Muscle of back (tissue), 13 donors: ENCODE results near the gene RBMS1. TPM values are rescaled to one million over a fixed set of nuclear protein-coding genes. Genes with fewer than 3 reads are reported as not detected.

Source experiments
- DNase-seq, 3 donors: peaks; one replicate each; pipeline versions ENCODE4 v3.0.0 to v3.0.0-alpha.2; 2013
- long read RNA-seq, 9 donors: transcript quantifications; one replicate each; lab custom pipeline, GENCODE V29; 2026
- polyA plus RNA-seq, 10 donors: library from polyadenylated mRNA; unstranded; fragments of 120-200 nt; gene quantifications; one replicate each; pipeline ENCODE4 v1.2.1, GENCODE V29; 2013; ENCODE audit not compliant: insufficient read length in 10 of 10

The RBMS1 gene
- 10 to 100 TPM; 51.2 to 87.9 (median 69.7) TPM for polyA plus RNA-seq
- long read RNA-seq, donor 1, partial matches to known transcripts = 0 of 3 reads
- long read RNA-seq, donor 1, other reads (novel, unspliced or antisense) = 0 of 3 reads
- long read RNA-seq, donor 2, full-length matches to known transcripts = 2 of 2 reads
- long read RNA-seq, donor 2, partial matches to known transcripts = 0 of 2 reads
- long read RNA-seq, donor 2, other reads (novel, unspliced or antisense) = 0 of 2 reads
- long read RNA-seq, donor 3 = 0 reads
- long read RNA-seq, donor 4, full-length matches to known transcripts = 3 of 3 reads
- long read RNA-seq, donor 4, partial matches to known transcripts = 0 of 3 reads
- long read RNA-seq, donor 4, other reads (novel, unspliced or antisense) = 0 of 3 reads
- long read RNA-seq, donor 5, full-length matches to known transcripts = 5 of 16 reads
- long read RNA-seq, donor 5, partial matches to known transcripts = 11 of 16 reads
- long read RNA-seq, donor 5, other reads (novel, unspliced or antisense) = 0 of 16 reads
- long read RNA-seq, donor 6, partial matches to known transcripts = 7 of 9 reads
- long read RNA-seq, donor 6, other reads (novel, unspliced or antisense) = 0 of 9 reads
- long read RNA-seq, donor 7, full-length matches to known transcripts = 5 of 5 reads
- long read RNA-seq, donor 7, partial matches to known transcripts = 0 of 5 reads
- long read RNA-seq, donor 7, other reads (novel, unspliced or antisense) = 0 of 5 reads
- long read RNA-seq, donor 8, partial matches to known transcripts = 0 of 1 reads
- long read RNA-seq, donor 8, other reads (novel, unspliced or antisense) = 0 of 1 reads
- long read RNA-seq, donor 9 = 0 reads

GRCh38 chr2:160493227-160494028 is at the start of gene RBMS1:
Gene RBMS1, minus strand, starts transcription at chr2:160493807. Its CDS starts 444 bp downstream, at chr2:160493363.
- peak; percentile 57 to 88 (median 69) for DNase-seq

- no peak for DNase-seq
These were observed 48.1 kb upstream of the RBMS1 start for GRCh38 chr2:160541745-160542144.

GRCh38 chr2:160538559-160539355 is 45.1 kb upstream of the RBMS1 start:
- no peak for DNase-seq

GRCh38 chr2:160538115-160538514 is 44.5 kb upstream of the RBMS1 start:
- DNase-seq = no peak

- no peak for DNase-seq
These were observed 41.4 kb upstream of the RBMS1 start for GRCh38 chr2:160534996-160535395.

- DNase-seq = no peak
These were observed 40.6 kb upstream of the RBMS1 start for GRCh38 chr2:160534249-160534648.

GRCh38 chr2:160533482-160533881 is 39.9 kb upstream of the RBMS1 start:
- no peak for DNase-seq

- DNase-seq = no peak
These were observed 38.8 kb upstream of the RBMS1 start for GRCh38 chr2:160532388-160532787.

GRCh38 chr2:160522951-160523710 is 29.5 kb upstream of the RBMS1 start:
- DNase-seq = no peak

GRCh38 chr2:160517731-160518130 is 24.1 kb upstream of the RBMS1 start:
- no peak for DNase-seq

- DNase-seq = no peak
These were observed 23.1 kb upstream of the RBMS1 start for GRCh38 chr2:160516547-160517365.

GRCh38 chr2:160515120-160515519 is 21.5 kb upstream of the RBMS1 start:
- DNase-seq = no peak

GRCh38 chr2:160513120-160513519 is 19.5 kb upstream of the RBMS1 start:
- no peak for DNase-seq

GRCh38 chr2:160512491-160512890 is 18.9 kb upstream of the RBMS1 start:
- DNase-seq = no peak

GRCh38 chr2:160510617-160511016 is 17.0 kb upstream of the RBMS1 start:
- no peak for DNase-seq

- no peak for DNase-seq
These were observed 15.4 kb upstream of the RBMS1 start for GRCh38 chr2:160509016-160509415.

- no peak for DNase-seq
These were observed 13.9 kb upstream of the RBMS1 start for GRCh38 chr2:160507464-160507863.

GRCh38 chr2:160507046-160507407 is 13.4 kb upstream of the RBMS1 start:
- DNase-seq = no peak

- DNase-seq = no peak
These were observed 12.9 kb upstream of the RBMS1 start for GRCh38 chr2:160506371-160507045.
